ENCODE measurements around the gene VEZF1.

VEZF1 gene

GRCh38 chr17:57947369-57947768 is 40.7 kb downstream of the VEZF1 start:
- no peaks in the 10 kb centered on the region for H3K9me3 ChIP-seq (ENCODE audit: control insufficient read depth, low read length)
- H3K4me3 ChIP-seq (ENCODE audit: extremely low read depth, insufficient read depth, low read length, poor library complexity, severe bottlenecking) = no peak overlapping the region
- H3K27ac ChIP-seq (ENCODE audit: low read depth, low read length, severe bottlenecking) = no peak overlapping the region
- 93 to 100% methylated on average over 5 to 8 of the region's 9 CpGs for WGBS, 2 experiments (ENCODE audit: insufficient coverage in 2 of 2)
- H3K4me1 ChIP-seq (ENCODE audit: control insufficient read depth, insufficient read depth, low read length, poor library complexity, severe bottlenecking) = peaks cover 74% of the 10 kb centered on the region
- H3K36me3 ChIP-seq (ENCODE audit: control insufficient read depth, insufficient read depth, low read length) = peaks cover 3% of the 10 kb centered on the region

GRCh38 chr17:57946798-57947358 is 41.2 kb downstream of the VEZF1 start:
- H3K4me1 ChIP-seq (ENCODE audit: control insufficient read depth, insufficient read depth, low read length, poor library complexity, severe bottlenecking) = peaks cover 75% of the 10 kb centered on the region
- H3K27ac ChIP-seq (ENCODE audit: low read depth, low read length, severe bottlenecking) = peak overlapping the region; percentile 36
- H3K4me3 ChIP-seq (ENCODE audit: extremely low read depth, insufficient read depth, low read length, poor library complexity, severe bottlenecking) = no peak overlapping the region
- H3K9me3 ChIP-seq (ENCODE audit: control insufficient read depth, low read length) = no peaks in the 10 kb centered on the region
- peaks cover 3% of the 10 kb centered on the region for H3K36me3 ChIP-seq (ENCODE audit: control insufficient read depth, insufficient read depth, low read length)
- WGBS, 2 experiments (ENCODE audit: insufficient coverage in 2 of 2) = 66 to 82% methylated on average over 7 to 9 of the region's 10 CpGs

- Histone ChIP-seq H3K27ac (ENCODE audit: low read depth, low read length, severe bottlenecking) (peak overlapping the region; percentile 36), H3K36me3 (ENCODE audit: control insufficient read depth, insufficient read depth, low read length) (peaks cover 3% of the 10 kb centered on the region), H3K9me3 (ENCODE audit: control insufficient read depth, low read length) (no peaks in the 10 kb centered on the region), H3K4me1 (ENCODE audit: control insufficient read depth, insufficient read depth, low read length, poor library complexity, severe bottlenecking) (peaks cover 74% of the 10 kb centered on the region), H3K4me3 (ENCODE audit: extremely low read depth, insufficient read depth, low read length, poor library complexity, severe bottlenecking) (no peak overlapping the region)
- 55 to 81% methylated on average over 3 of the region's 6 CpGs for WGBS, 2 experiments (ENCODE audit: insufficient coverage in 2 of 2)
Measured at GRCh38 chr17:57945996-57946797, 41.9 kb downstream of the VEZF1 start.

GRCh38 chr17:57944908-57945307 is 43.1 kb downstream of the VEZF1 start:
- H3K27ac ChIP-seq (ENCODE audit: low read depth, low read length, severe bottlenecking) = no peak overlapping the region
- 93 to 98% methylated on average over 3 to 6 of the region's 6 CpGs for WGBS, 2 experiments (ENCODE audit: insufficient coverage in 2 of 2)
- H3K9me3 ChIP-seq (ENCODE audit: control insufficient read depth, low read length) = no peaks in the 10 kb centered on the region
- peaks cover 3% of the 10 kb centered on the region for H3K36me3 ChIP-seq (ENCODE audit: control insufficient read depth, insufficient read depth, low read length)
- H3K4me1 ChIP-seq (ENCODE audit: control insufficient read depth, insufficient read depth, low read length, poor library complexity, severe bottlenecking) = peaks cover 74% of the 10 kb centered on the region
- H3K4me3 ChIP-seq (ENCODE audit: extremely low read depth, insufficient read depth, low read length, poor library complexity, severe bottlenecking) = no peak overlapping the region

- WGBS, 2 experiments (ENCODE audit: insufficient coverage in 2 of 2) = 100% methylated on average over 1 of the region's 3 CpGs
- H3K36me3 ChIP-seq (ENCODE audit: control insufficient read depth, insufficient read depth, low read length) = peaks cover 3% of the 10 kb centered on the region
- H3K27ac ChIP-seq (ENCODE audit: low read depth, low read length, severe bottlenecking) = no peak overlapping the region
- peaks cover 69% of the 10 kb centered on the region for H3K4me1 ChIP-seq (ENCODE audit: control insufficient read depth, insufficient read depth, low read length, poor library complexity, severe bottlenecking)
- H3K9me3 ChIP-seq (ENCODE audit: control insufficient read depth, low read length) = no peaks in the 10 kb centered on the region
- no peak overlapping the region for H3K4me3 ChIP-seq (ENCODE audit: extremely low read depth, insufficient read depth, low read length, poor library complexity, severe bottlenecking)
Measured at GRCh38 chr17:57943645-57944044, 44.4 kb downstream of the VEZF1 start.

GRCh38 chr17:57943140-57943539 is 44.9 kb downstream of the VEZF1 start:
- H3K4me3 ChIP-seq (ENCODE audit: extremely low read depth, insufficient read depth, low read length, poor library complexity, severe bottlenecking) = no peak overlapping the region
- WGBS, 2 experiments (ENCODE audit: insufficient coverage in 2 of 2) = 88 to 92% methylated on average over 3 to 5 of the region's 6 CpGs
- no peaks in the 10 kb centered on the region for H3K9me3 ChIP-seq (ENCODE audit: control insufficient read depth, low read length)
- no peak overlapping the region for H3K27ac ChIP-seq (ENCODE audit: low read depth, low read length, severe bottlenecking)
- H3K4me1 ChIP-seq (ENCODE audit: control insufficient read depth, insufficient read depth, low read length, poor library complexity, severe bottlenecking) = peaks cover 64% of the 10 kb centered on the region
- H3K36me3 ChIP-seq (ENCODE audit: control insufficient read depth, insufficient read depth, low read length) = peaks cover 3% of the 10 kb centered on the region

- H3K36me3 ChIP-seq (ENCODE audit: control insufficient read depth, insufficient read depth, low read length) = peaks cover 3% of the 10 kb centered on the region
- peak overlapping the region; percentile 45 for H3K27ac ChIP-seq (ENCODE audit: low read depth, low read length, severe bottlenecking)
- H3K4me1 ChIP-seq (ENCODE audit: control insufficient read depth, insufficient read depth, low read length, poor library complexity, severe bottlenecking) = peaks cover 63% of the 10 kb centered on the region
- H3K9me3 ChIP-seq (ENCODE audit: control insufficient read depth, low read length) = no peaks in the 10 kb centered on the region
- no peak overlapping the region for H3K4me3 ChIP-seq (ENCODE audit: extremely low read depth, insufficient read depth, low read length, poor library complexity, severe bottlenecking)
- 76 to 89% methylated on average over 8 of the region's 10 CpGs for WGBS, 2 experiments (ENCODE audit: insufficient coverage in 2 of 2)
Measured at GRCh38 chr17:57941384-57942370, 46.4 kb downstream of the VEZF1 start.

- H3K4me1 ChIP-seq (ENCODE audit: control insufficient read depth, insufficient read depth, low read length, poor library complexity, severe bottlenecking) = peaks cover 64% of the 10 kb centered on the region
- 93 to 100% methylated on average over 3 to 4 of the region's 5 CpGs for WGBS, 2 experiments (ENCODE audit: insufficient coverage in 2 of 2)
- no peak overlapping the region for H3K4me3 ChIP-seq (ENCODE audit: extremely low read depth, insufficient read depth, low read length, poor library complexity, severe bottlenecking)
- H3K27ac ChIP-seq (ENCODE audit: low read depth, low read length, severe bottlenecking) = no peak overlapping the region
- H3K9me3 ChIP-seq (ENCODE audit: control insufficient read depth, low read length) = no peaks in the 10 kb centered on the region
- H3K36me3 ChIP-seq (ENCODE audit: control insufficient read depth, insufficient read depth, low read length) = no peaks in the 10 kb centered on the region
Measured at GRCh38 chr17:57940653-57941329, 47.3 kb downstream of the VEZF1 start.

- Histone ChIP-seq H3K4me1 (ENCODE audit: control insufficient read depth, insufficient read depth, low read length, poor library complexity, severe bottlenecking) (peaks cover 66% of the 10 kb centered on the region), H3K4me3 (ENCODE audit: extremely low read depth, insufficient read depth, low read length, poor library complexity, severe bottlenecking) (no peak overlapping the region), H3K27ac (ENCODE audit: low read depth, low read length, severe bottlenecking) (no peak overlapping the region), H3K9me3 (ENCODE audit: control insufficient read depth, low read length) (no peaks in the 10 kb centered on the region), H3K36me3 (ENCODE audit: control insufficient read depth, insufficient read depth, low read length) (no peaks in the 10 kb centered on the region)
- WGBS, 2 experiments (ENCODE audit: insufficient coverage in 2 of 2) = 80 to 86% methylated on average over 3 of the region's 5 CpGs
Measured at GRCh38 chr17:57940231-57940630, 47.8 kb downstream of the VEZF1 start.

GRCh38 chr17:57939797-57940196 is 48.3 kb downstream of the VEZF1 start:
- Histone ChIP-seq H3K9me3 (ENCODE audit: control insufficient read depth, low read length) (no peaks in the 10 kb centered on the region), H3K27ac (ENCODE audit: low read depth, low read length, severe bottlenecking) (no peak overlapping the region), H3K36me3 (ENCODE audit: control insufficient read depth, insufficient read depth, low read length) (no peaks in the 10 kb centered on the region), H3K4me1 (ENCODE audit: control insufficient read depth, insufficient read depth, low read length, poor library complexity, severe bottlenecking) (peaks cover 65% of the 10 kb centered on the region), H3K4me3 (ENCODE audit: extremely low read depth, insufficient read depth, low read length, poor library complexity, severe bottlenecking) (no peak overlapping the region)
- 83% methylated on average over 2 of the region's 7 CpGs; no CpG with 5 or more reads in 1 of the 2 experiments for WGBS, 2 experiments (ENCODE audit: insufficient coverage in 2 of 2)
